Urinary bladder (tissue), 4 donors: ENCODE data around the gene OR52A1. TPM values are rescaled to one million over a fixed set of nuclear protein-coding genes. Genes with fewer than 3 reads are reported as not detected.
"Not testable (repeated sequence)": the region's sequence is repeated elsewhere in the genome, so short reads cannot be mapped to it uniquely, and the experiment has no call there.

ENCODE experiments used
- DNase-seq: peaks from one replicate; pipeline ENCODE4 v3.0.0-alpha.2; 2015; ENCODE audit errors: extremely low spot score
- H3K27ac ChIP-seq: one replicate; pipeline ENCODE4 v1.5.1; 2013; ENCODE audit warnings: low read depth, mild to moderate bottlenecking, moderate library complexity
- H3K36me3 ChIP-seq: one replicate; pipeline ENCODE4 v1.6.1; 2013; ENCODE audit warnings: mild to moderate bottlenecking, moderate library complexity; ENCODE audit not compliant: insufficient read depth
- H3K4me1 ChIP-seq: one replicate; pipeline ENCODE4 v1.6.1; 2013; ENCODE audit warnings: mild to moderate bottlenecking, moderate library complexity; ENCODE audit not compliant: insufficient read depth
- H3K4me3 ChIP-seq: one replicate; pipeline ENCODE4 v1.5.1; 2013; ENCODE audit warnings: low read depth, low read length
- WGBS: extraction: QIAGEN DNeasy Blood & Tissue Kit; methylation state at CpG from one replicate; pipeline ENCODE4 v1.1.7; 2013; 5-methylcytosine and 5-hydroxymethylcytosine counted together
- polyA plus RNA-seq: library from polyadenylated mRNA; stranded (reverse); fragments of 200-250 nt; gene quantifications from one replicate; pipeline ENCODE4 v1.2.3, GENCODE V29; 2013
- total RNA-seq: library from RNA; depleted of rRNA; stranded (reverse); fragments of >200 nt; gene quantifications from one replicate; pipeline ENCODE4 v1.2.3, GENCODE V29; 2014
- donor health status: healthy with polysubstance abuse.
- donor health status: healthy.

The OR52A1 gene
- total and polyA plus RNA-seq, 2 donors, result not detected

GRCh38 chr11:5161045-5161444, 6.5 kb upstream of the OR52A1 start:
- DNase-seq, H3K36me3 ChIP-seq, H3K27ac ChIP-seq, H3K4me1 ChIP-seq, H3K4me3 ChIP-seq: not testable (repeated sequence)
- WGBS, result no CpG with 5 or more reads among the region's 1 CpG

- DNase-seq, H3K4me3 ChIP-seq, H3K27ac ChIP-seq, H3K4me1 ChIP-seq, H3K36me3 ChIP-seq: not testable (repeated sequence)
- 77% methylated on average over 4 of the region's 4 CpGs for WGBS
Observed at GRCh38 chr11:5160217-5160616, 5.7 kb upstream of the OR52A1 start.

GRCh38 chr11:5159806-5160205, 5.2 kb upstream of the OR52A1 start:
- no peak overlapping the region for H3K4me3 ChIP-seq
- H3K27ac ChIP-seq, result no peak overlapping the region
- H3K4me1 ChIP-seq, result no peaks in the 10 kb centered on the region
- no peaks in the 10 kb centered on the region for H3K36me3 ChIP-seq
- DNase-seq, result no peak

- Histone ChIP-seq H3K4me1 (no peaks in the 10 kb centered on the region), H3K4me3 (no peak overlapping the region), H3K27ac (no peak overlapping the region), H3K36me3 (no peaks in the 10 kb centered on the region)
- DNase-seq, result no peak
- WGBS, result 43% methylated on average over 3 of the region's 3 CpGs
Observed at GRCh38 chr11:5153574-5154431, 754 bp downstream of the OR52A1 start.

DNA sequence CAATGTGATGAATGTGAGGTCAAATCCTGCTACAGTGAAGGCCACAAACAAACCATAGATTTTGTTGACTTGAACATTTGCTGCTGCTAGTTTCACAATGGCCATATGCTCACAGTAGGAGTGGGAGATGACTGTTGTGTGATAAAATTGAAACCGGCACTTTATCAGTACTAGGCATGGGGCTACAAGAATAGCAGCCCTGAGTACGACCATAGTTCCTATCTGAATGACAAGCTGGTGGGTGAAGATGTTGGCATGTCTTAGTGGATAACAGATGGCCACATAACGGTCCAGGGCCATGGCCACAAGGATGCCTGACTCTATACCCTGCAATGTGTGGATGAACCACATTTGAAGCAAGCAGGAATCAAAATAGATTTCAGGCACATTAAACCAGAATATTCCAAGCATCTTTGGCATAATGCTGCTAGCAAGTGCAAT, 2.8 kb downstream of the OR52A1 start:
- Histone ChIP-seq H3K36me3 (no peaks in the 10 kb centered on the region), H3K4me1 (no peaks in the 10 kb centered on the region), H3K27ac (no peak overlapping the region), H3K4me3 (no peak overlapping the region)
- no peak for DNase-seq
- 65% methylated on average over 3 of the region's 3 CpGs for WGBS

DNA sequence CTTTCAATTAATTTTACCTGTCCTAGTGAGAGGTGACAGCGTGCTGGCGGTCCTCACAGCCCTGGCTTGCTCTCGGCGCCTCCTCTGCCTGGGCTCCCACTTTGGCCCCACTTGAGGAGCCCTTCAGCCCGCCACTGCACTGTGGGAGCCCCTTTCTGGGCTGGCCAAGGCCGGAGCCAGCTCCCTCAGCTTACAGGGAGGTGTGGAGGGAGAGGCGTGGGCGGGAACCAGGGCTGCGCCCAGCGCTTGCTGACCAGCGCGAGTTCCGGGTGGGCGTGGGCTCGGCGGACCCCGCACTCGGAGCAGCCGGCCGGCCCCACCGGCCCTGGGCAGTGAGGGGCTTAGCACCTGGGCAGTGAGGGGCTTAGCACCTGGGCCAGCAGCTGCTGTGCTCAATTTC, 10.4 kb downstream of the OR52A1 start:
- not testable (repeated sequence) for H3K4me1 ChIP-seq, DNase-seq, H3K36me3 ChIP-seq, H3K27ac ChIP-seq, H3K4me3 ChIP-seq
- 94% methylated on average over 21 of the region's 21 CpGs for WGBS

DNA sequence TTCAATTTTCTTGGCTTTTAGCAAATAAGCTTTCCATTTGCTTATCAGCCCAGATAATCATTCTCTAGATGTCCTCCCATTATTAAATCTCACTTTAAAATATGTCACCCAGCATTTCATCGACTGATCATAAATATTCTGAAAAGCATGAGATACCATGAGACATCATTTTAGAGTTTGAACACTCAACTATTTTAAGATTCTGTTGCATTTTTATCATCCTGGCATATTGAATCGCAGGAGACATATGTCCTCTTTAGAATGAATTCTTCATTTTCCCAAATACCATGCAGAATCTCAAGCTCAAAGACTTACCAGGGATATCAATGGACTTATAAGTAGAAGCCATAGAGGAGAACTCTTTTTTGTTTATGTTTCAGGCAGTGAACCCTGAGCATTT, 16.6 kb downstream of the OR52A1 start, which contains the start of gene OR52A5:
OR52A5 (minus strand) TSS at position 361 of the 400 bp plus-strand sequence. CDS start 5,714 bp downstream, outside the sequence.
- 83% methylated on average over 2 of the region's 2 CpGs for WGBS
- DNase-seq, result no peak
- Histone ChIP-seq H3K4me3 (no peak within 1 kb of the TSS), H3K36me3 (no peaks in the 10 kb centered on the region), H3K4me1 (no peaks in the 10 kb centered on the region), H3K27ac (no peak within 1 kb of the TSS)

- WGBS, result 20% methylated on average over 1 of the region's 1 CpG
- no peak overlapping the region for H3K4me3 ChIP-seq
- DNase-seq, result no peak
- H3K27ac ChIP-seq, result no peak overlapping the region
- no peaks in the 10 kb centered on the region for H3K36me3 ChIP-seq
- H3K4me1 ChIP-seq, result no peaks in the 10 kb centered on the region
Observed at GRCh38 chr11:5137014-5137413, 17.5 kb downstream of the OR52A1 start.

DNA sequence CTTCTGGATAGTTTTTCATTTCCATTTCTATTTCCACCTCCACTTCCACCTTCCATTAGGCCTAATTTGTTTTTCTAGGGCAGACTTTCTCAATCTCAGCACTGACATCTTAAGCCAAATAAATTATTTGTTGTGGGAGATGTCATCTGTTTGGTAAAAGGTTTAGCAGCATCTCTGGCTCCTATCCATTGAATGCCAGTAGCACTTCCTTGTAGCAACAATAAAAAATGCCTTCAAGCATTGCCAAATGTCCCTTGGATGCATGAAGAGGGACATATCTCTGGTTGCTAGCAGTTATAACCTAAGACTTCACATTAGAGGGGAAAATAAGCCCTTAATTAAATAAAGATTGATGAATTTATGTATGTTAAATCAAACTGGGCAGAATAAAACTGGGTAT, 18.3 kb downstream of the OR52A1 start:
- Histone ChIP-seq H3K4me1 (no peaks in the 10 kb centered on the region), H3K36me3 (no peaks in the 10 kb centered on the region), H3K27ac (no peak overlapping the region), H3K4me3 (no peak overlapping the region)
- no peak for DNase-seq

DNA sequence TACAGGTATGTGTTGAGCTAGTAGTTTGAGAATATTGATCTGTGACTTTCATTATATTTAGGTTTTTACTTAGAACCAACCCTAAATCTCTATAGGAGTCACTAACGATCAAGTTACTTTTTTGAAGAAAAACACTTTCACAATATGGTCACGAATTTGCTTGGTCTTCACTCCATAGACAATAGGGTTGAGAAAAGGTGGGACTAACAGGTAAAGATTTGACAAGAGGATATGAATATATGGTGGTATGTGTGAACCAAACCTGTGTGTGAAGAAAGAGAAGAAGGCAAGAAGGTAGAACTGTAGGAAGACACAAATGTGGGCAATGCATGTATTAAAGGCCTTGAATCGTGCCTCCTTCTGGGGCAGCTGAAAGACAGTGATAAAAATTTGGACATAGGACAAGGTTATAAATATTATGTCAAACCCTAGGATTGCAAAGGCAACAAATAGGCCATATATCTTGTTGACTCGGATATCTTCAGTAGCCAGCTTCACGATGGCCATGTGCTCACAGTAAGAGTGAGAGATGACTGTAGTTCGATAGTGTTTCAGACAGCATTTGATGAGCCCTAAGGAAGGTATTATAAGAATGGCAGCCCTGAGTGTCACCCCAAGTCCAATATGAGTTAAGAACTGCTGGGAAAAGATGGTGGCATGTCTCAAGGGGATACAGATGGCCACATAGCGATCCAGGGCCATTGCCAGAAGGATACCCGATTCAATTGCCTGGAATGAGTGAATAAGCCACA, 22.8 kb downstream of the OR52A1 start:
- Histone ChIP-seq H3K36me3 (no peaks in the 10 kb centered on the region), H3K4me1 (no peaks in the 10 kb centered on the region), H3K27ac (no peak overlapping the region), H3K4me3 (no peak overlapping the region)
- 86% methylated on average over 8 of the region's 8 CpGs for WGBS
- DNase-seq, result no peak

DNA sequence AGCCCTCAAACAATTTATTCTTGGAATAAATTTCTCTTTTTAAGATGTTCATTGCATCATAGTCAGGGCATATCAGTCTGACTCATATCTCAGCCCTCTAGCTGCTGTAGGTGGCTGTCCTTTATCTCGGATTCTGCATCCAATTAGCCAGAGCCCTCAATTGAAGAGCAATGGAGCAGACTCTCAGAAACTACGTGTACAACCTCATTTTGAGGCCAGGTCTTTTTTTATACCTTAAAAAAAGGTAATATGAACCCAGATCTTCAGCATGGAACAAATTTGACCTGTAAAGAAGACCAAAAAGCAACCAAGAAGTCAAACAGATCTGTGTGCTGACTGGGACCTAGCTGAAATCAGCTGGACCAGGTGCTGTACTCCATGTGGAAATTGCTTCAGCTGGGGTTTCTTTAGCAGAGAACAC, 25.1 kb downstream of the OR52A1 start:
- no peak for DNase-seq
- 63% methylated on average over 2 of the region's 2 CpGs for WGBS
- Histone ChIP-seq H3K36me3 (no peaks in the 10 kb centered on the region), H3K4me3 (no peak overlapping the region), H3K4me1 (no peaks in the 10 kb centered on the region), H3K27ac (no peak overlapping the region)

- no peaks in the 10 kb centered on the region for H3K36me3 ChIP-seq
- 42% methylated on average over 4 of the region's 4 CpGs for WGBS
- H3K4me1 ChIP-seq, result no peaks in the 10 kb centered on the region
- H3K27ac ChIP-seq, result no peak overlapping the region
- H3K4me3 ChIP-seq, result no peak overlapping the region
- DNase-seq, result no peak
Observed at GRCh38 chr11:5124891-5125620, 29.5 kb downstream of the OR52A1 start.

DNA sequence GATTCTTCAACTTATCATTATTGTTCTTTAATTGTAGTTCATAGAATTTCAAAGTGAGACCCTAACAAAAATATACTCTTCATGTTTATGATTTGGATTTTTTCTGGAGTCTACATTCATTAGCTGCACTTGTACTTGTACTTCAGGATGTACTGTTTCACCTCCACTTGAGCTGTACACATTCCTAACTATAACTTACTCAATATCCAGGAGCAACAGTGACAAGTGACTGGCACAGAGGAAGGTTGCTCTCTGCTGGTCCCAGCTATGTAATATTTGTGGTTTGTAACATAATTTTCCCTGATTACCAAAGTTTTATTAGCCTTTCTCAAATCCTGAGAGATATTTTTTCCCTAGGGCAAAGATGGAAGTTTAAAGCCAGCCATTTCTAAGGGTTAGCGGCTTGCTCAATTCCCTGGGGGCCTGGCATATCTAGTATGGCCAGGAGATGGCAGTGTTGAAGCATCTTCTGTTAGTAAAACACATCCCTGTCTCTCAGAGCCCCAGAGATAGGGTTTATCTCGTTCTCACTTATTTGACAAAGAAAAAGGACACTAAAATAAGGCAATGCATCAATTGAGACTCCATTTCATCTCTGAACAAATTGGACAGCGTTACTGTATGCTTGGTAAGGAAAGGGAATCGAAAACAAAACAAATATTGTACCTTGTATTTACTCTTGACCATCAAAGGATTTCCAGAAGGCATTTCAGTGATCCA, 30.6 kb downstream of the OR52A1 start:
- Histone ChIP-seq H3K27ac (no peak overlapping the region), H3K4me3 (no peak overlapping the region), H3K36me3 (no peaks in the 10 kb centered on the region), H3K4me1 (no peaks in the 10 kb centered on the region)
- peak; percentile 35 for DNase-seq
- 5% methylated on average over 4 of the region's 4 CpGs for WGBS
